ENCODE measurements around the gene GFRA1.

Gene GFRA1

DNA sequence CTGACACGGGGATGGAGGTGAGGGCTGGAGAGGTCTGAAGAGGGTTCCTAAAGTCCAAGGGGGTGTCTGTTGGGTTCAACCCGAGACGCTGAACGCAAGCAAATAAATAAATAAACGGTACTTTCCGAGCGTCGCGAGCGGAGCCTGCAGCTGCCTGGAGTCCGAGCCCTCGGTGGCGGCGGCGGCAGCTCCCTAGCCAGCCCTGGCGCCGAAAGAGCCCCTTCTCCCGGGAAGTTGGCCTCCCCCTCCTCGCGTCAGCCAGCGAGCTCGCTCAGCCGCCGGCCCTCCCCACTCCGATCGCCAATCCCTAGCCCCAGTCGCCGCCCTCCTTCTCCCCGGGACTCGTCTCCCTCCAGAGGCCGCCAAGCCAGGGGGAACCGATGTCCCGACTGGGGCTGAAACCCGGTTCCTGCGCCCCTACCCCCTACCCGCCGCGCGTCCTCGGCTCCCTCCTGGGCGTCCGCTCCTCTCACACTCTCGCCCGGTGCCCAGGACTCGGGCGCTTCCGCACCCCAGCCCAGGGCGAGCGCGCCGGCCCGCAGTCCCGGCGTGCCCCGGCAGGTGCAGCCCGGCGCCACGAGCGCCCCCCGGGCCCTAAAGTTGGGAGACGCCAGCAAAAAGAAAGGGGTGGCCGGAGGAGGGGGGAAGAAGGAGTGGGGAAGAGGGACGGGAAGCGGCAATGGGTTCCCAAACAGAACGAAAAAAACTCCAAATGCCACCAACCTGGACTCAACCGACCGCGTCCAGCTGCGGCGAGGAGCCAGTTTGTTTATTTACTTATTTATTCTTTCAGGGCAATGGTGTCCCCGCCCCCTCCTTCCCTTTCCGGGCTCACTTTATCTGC lies at the start of gene GFRA1:
Gene GFRA1, minus strand, starts transcription at position 767 of the 844 bp plus-strand sequence. CDS start 1,177 bp downstream, outside the sequence.
- Mint-ChIP-seq H3K9me3 (peaks cover 2% of the 10 kb centered on the region), H3K36me3 (no peaks in the 10 kb centered on the region), H3K4me1 (peaks cover 6% of the 10 kb centered on the region), H3K4me3 (no peak within 1 kb of the TSS), H3K27ac (no peak within 1 kb of the TSS)
- ATAC-seq (peak; percentile 31), DNase-seq (ENCODE audit: low spot score in 2 of 2) (no peak)

GRCh38 chr10:116316503-116316902 lies 43.5 kb upstream of the GFRA1 start:
- DNase-seq (ENCODE audit: low spot score in 2 of 2) = no peak
- Mint-ChIP-seq H3K27ac (no peak overlapping the region), H3K4me3 (no peak overlapping the region), H3K36me3 (no peaks in the 10 kb centered on the region), H3K4me1 (no peaks in the 10 kb centered on the region), H3K9me3 (peaks cover 6% of the 10 kb centered on the region)
- ATAC-seq = no peak

DNA sequence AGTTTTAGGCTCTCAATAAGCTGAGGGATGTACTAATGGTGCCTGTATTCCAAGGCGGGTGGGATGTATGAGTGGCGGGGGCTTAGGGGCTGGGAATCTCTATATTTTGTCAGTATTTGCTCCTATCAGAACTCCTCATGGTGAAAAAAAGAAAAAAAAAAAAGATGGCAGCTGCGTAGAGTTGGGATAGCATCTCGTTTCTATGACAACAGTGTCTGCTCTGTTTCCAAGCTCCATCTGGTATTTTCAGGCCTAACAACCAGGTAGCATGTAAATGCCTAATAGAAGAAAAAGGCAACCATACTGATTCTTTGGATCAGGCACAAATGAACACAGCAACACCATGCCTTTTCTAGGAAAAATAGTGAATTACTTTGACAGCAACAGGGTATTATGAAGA lies 39.5 kb upstream of the GFRA1 start:
- ATAC-seq = no peak
- H3K27ac Mint-ChIP-seq = no peak overlapping the region
- H3K4me1 Mint-ChIP-seq = no peaks in the 10 kb centered on the region
- DNase-seq (ENCODE audit: low spot score in 2 of 2) = no peak
- no peak overlapping the region for H3K4me3 Mint-ChIP-seq
- H3K36me3 Mint-ChIP-seq = no peaks in the 10 kb centered on the region
- peaks cover 8% of the 10 kb centered on the region for H3K9me3 Mint-ChIP-seq

- peaks cover 8% of the 10 kb centered on the region for H3K9me3 Mint-ChIP-seq
Measured at GRCh38 chr10:116311706-116312490, 38.9 kb upstream of the GFRA1 start.

GRCh38 chr10:116311016-116311415 lies 38.0 kb upstream of the GFRA1 start:
- H3K36me3 Mint-ChIP-seq = no peaks in the 10 kb centered on the region
- H3K27ac Mint-ChIP-seq = no peak overlapping the region
- H3K4me3 Mint-ChIP-seq = no peak overlapping the region
- peaks cover 8% of the 10 kb centered on the region for H3K9me3 Mint-ChIP-seq
- H3K4me1 Mint-ChIP-seq = no peaks in the 10 kb centered on the region
- ATAC-seq (no peak), DNase-seq (ENCODE audit: low spot score in 2 of 2) (no peak)

More at GRCh38 chr10:116311706-116312490, 38.9 kb upstream of the GFRA1 start:
- Mint-ChIP-seq H3K27ac (no peak overlapping the region), H3K36me3 (no peaks in the 10 kb centered on the region), H3K4me1 (no peaks in the 10 kb centered on the region), H3K4me3 (no peak overlapping the region)
- ATAC-seq = no peak
- DNase-seq (ENCODE audit: low spot score in 2 of 2) = no peak

DNA sequence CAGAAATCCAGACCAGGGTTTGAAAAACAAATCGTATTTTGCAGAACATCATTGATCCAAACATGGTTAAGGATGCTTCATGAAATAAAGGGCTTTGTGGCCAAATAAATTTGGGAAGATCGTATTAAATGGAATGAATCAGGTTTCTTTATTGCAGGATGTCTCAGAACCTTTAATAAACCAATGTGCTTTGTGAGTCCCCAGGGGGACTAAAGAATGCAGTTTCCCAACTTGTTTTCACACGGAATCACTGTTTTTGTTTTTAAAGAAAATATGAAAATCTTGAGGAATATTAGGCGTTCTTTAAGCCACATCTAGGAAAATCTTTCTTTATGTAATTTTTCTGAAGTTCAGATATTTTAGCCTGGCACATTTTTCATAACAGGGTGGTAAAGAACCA lies 34.4 kb upstream of the GFRA1 start:
- no peak for ATAC-seq
- no peaks in the 10 kb centered on the region for H3K36me3 Mint-ChIP-seq
- H3K4me1 Mint-ChIP-seq = no peaks in the 10 kb centered on the region
- DNase-seq (ENCODE audit: low spot score in 2 of 2) = no peak
- H3K27ac Mint-ChIP-seq = no peak overlapping the region
- no peak overlapping the region for H3K4me3 Mint-ChIP-seq
- H3K9me3 Mint-ChIP-seq = peaks cover 5% of the 10 kb centered on the region

- Mint-ChIP-seq H3K36me3 (no peaks in the 10 kb centered on the region), H3K4me1 (no peaks in the 10 kb centered on the region), H3K4me3 (no peak overlapping the region), H3K9me3 (peaks cover 5% of the 10 kb centered on the region), H3K27ac (no peak overlapping the region)
- ATAC-seq (no peak), DNase-seq (ENCODE audit: low spot score in 2 of 2) (no peak)
Measured at GRCh38 chr10:116306847-116307246, 33.8 kb upstream of the GFRA1 start.

DNA sequence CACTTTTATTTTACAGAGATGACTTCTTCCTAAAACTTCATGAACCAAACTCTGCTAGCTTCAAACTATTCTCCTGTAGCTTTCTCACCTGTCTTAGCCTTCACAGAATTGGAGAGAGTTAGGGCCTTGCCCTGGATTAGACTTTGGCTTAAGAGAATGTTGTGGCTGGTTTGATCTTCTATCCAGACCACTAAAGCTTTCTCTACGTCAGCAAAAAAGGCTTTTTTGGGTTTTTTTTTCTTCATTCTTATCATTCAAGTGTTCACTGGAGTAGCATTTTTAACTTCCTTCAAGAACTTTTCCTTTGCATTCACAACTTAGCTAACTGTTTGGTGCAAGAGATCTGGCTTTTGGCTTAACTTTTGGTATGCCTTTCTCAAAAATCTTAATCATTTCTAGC lies 31.9 kb upstream of the GFRA1 start:
- DNase-seq (ENCODE audit: low spot score in 2 of 2) (no peak), ATAC-seq (no peak)
- H3K36me3 Mint-ChIP-seq = no peaks in the 10 kb centered on the region
- no peak overlapping the region for H3K4me3 Mint-ChIP-seq
- peaks cover 3% of the 10 kb centered on the region for H3K9me3 Mint-ChIP-seq
- H3K4me1 Mint-ChIP-seq = no peaks in the 10 kb centered on the region
- no peak overlapping the region for H3K27ac Mint-ChIP-seq

DNA sequence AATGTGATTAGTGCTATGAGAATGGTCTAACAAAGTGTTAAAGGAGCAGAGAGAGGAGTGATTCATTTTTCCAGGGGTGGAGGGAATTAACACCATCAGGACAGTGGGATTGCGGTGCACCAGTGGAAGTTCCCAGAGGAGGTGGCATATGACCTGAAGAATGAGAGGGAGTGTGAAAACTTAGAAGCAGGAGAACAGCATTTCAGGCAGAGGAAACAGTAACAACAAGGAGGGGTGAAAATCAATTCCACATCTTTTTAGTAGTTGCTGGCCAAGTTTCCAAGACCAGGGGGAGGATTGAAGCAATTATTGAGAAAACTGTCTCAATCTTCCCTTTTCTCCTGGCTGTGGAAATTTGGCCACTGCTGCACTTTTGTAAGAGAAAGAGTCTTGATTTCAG lies 27.5 kb upstream of the GFRA1 start:
- ATAC-seq (no peak), DNase-seq (ENCODE audit: low spot score in 2 of 2) (no peak)
- H3K9me3 Mint-ChIP-seq = peaks cover 8% of the 10 kb centered on the region
- no peak overlapping the region for H3K27ac Mint-ChIP-seq
- no peak overlapping the region for H3K4me3 Mint-ChIP-seq
- no peaks in the 10 kb centered on the region for H3K4me1 Mint-ChIP-seq
- no peaks in the 10 kb centered on the region for H3K36me3 Mint-ChIP-seq

DNA sequence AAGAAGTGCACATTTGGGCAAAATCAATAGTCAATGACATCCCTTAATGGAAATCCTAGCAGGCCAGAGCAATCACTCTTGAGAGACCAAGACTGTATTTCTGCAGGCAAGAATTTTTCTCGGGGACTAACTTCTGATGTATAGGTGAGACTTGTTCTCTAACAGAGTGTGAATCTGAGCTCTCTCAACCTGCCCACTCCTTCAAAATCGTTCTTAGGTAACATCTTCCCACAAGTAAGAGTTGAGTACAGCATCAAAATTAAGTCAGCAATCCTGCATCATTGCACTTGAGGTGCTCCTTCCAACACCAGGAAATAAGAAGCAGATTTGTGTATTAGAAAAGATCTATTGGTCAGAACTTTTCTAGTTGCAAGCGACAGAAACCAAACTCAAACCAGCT lies 25.6 kb upstream of the GFRA1 start:
- Mint-ChIP-seq H3K4me3 (no peak overlapping the region), H3K9me3 (peaks cover 5% of the 10 kb centered on the region), H3K4me1 (no peaks in the 10 kb centered on the region), H3K36me3 (no peaks in the 10 kb centered on the region), H3K27ac (no peak overlapping the region)
- ATAC-seq = no peak
- DNase-seq (ENCODE audit: low spot score in 2 of 2) = no peak

DNA sequence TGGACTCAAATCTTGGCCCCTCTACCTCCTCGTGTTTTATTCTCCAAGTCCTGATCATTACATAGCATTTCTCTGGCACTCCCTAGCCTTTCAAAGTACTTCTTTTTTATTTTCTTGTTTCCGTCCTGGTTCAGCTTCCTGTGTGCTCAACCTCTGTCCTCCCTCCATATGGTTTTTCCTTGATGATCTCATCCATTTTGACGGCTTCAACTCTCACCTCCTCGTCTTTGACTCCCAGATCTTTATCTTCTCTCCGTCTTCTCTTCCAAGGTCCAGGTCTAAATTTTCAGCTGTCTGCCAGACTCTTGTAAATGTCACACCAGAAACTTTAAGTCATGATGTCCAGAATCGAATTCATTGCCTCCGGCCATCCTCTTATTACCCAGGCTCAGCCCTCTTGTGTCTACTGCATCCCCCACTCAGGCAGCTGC lies 23.3 kb upstream of the GFRA1 start:
- DNase-seq (ENCODE audit: low spot score in 2 of 2) (no peak), ATAC-seq (no peak)
- H3K9me3 Mint-ChIP-seq = peaks cover 8% of the 10 kb centered on the region
- H3K4me3 Mint-ChIP-seq = no peak overlapping the region
- H3K27ac Mint-ChIP-seq = no peak overlapping the region
- H3K4me1 Mint-ChIP-seq = no peaks in the 10 kb centered on the region
- no peaks in the 10 kb centered on the region for H3K36me3 Mint-ChIP-seq

DNA sequence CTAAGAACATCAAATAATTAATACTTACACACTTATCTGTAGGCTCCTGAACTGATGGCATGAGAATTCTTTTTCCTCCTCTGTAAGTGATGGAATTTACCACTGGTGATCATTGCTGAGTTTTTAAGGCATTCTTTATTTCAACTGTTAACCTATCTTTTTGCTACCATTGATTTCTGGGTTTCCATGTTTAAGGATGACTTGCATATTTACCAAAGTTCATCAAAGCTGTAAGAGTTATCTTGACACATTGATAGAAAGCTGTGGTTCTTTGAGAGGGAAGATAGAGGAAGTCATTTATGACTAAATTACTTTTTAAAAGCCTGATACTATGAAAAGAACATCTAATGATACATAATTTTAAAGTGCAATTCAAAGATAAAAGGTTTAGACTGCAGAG lies 19.5 kb upstream of the GFRA1 start:
- DNase-seq (ENCODE audit: low spot score in 2 of 2) (no peak), ATAC-seq (no peak)
- Mint-ChIP-seq H3K36me3 (no peaks in the 10 kb centered on the region), H3K4me1 (no peaks in the 10 kb centered on the region), H3K27ac (no peak overlapping the region), H3K4me3 (no peak overlapping the region), H3K9me3 (peaks cover 13% of the 10 kb centered on the region)

DNA sequence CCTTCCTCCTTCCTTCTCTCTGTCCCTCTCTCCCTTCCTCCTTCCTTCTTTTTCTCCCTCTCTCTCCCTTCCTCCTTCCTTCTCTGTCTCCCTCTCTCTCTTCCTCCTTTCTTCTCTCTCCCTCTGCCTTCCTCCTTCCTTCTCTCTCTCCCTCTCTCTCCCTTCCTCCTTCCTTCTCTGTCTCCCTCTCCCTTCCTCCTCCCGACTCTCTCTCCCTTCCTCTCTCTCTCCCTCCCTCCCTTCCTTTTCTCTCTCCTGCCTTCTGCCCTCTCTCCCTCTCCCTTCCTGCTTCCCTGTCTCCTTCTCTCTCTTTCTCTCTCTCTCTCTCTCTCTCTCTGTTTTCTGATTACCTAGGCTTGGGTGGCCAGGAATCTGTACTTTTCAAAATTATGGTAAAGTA lies 16.6 kb upstream of the GFRA1 start:
- Mint-ChIP-seq H3K27ac (no peak overlapping the region), H3K36me3 (no peaks in the 10 kb centered on the region), H3K4me1 (no peaks in the 10 kb centered on the region), H3K4me3 (no peak overlapping the region), H3K9me3 (peaks cover 8% of the 10 kb centered on the region)
- DNase-seq (ENCODE audit: low spot score in 2 of 2) (no peak), ATAC-seq (no peak)

- Mint-ChIP-seq H3K9me3 (peaks cover 5% of the 10 kb centered on the region), H3K36me3 (no peaks in the 10 kb centered on the region), H3K27ac (no peak overlapping the region), H3K4me3 (no peak overlapping the region), H3K4me1 (no peaks in the 10 kb centered on the region)
- DNase-seq (ENCODE audit: low spot score in 2 of 2) (no peak), ATAC-seq (no peak)
Measured at GRCh38 chr10:116287906-116288501, 15.0 kb upstream of the GFRA1 start.

DNA sequence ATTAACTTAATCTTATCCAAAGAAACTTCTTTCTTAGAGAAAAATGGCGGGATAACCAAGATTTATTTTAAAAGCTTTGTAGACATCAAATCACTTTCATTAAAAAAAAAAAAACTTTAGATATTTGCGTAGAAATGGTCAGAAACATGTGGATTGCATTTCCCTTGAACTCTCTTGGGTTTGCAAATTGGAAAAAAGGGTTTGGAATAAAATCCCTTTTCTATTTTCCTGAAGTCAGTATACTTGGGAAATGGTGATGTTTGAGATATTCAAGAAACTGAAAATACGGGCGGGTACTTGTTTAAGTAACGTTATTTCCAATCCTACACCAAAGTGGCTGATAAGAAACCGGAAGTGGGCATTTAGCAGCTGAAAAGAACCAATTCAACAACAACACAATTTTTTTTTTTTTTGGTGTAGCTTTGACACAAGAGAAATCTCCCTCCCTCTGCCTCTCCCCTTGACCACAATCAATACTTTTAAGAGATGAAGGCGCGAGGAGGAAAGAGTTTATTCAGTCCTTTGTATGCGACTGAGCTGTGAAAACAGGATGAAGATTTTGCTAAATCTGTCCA lies 13.7 kb upstream of the GFRA1 start:
- no peak for DNase-seq (ENCODE audit: low spot score in 2 of 2)
- H3K36me3 Mint-ChIP-seq = no peaks in the 10 kb centered on the region

More for the DNA sequence above, 13.7 kb upstream of the GFRA1 start:
- Mint-ChIP-seq H3K4me3 (no peak overlapping the region), H3K9me3 (peaks cover 5% of the 10 kb centered on the region), H3K27ac (no peak overlapping the region), H3K4me1 (no peaks in the 10 kb centered on the region)
- ATAC-seq = no peak

Data from stimulated activated effector memory CD8-positive, alpha-beta T cell treated with anti-CD3 and anti-CD28 coated beads, Interleukin-12 subunit alpha, Interleukin-12 subunit beta, amount 100 ng/mL, for 72 hours (primary cell).